SU-DHL-6 (cell line): ENCODE results near the gene THSD7B.
"Not testable (repeated sequence)": the region's sequence is repeated elsewhere in the genome, so short reads cannot be mapped to it uniquely, and the experiment has no call there.

ENCODE experiments used
- H2AFZ ChIP-seq: fragments of 200-600 bp; sonication (generic); 2 replicates; pipeline ENCODE4 v1.6.1; 2014; ENCODE audit warnings: low read depth, mild to moderate bottlenecking, moderate library complexity, mixed read lengths, antibody characterized with exemption, low read length; ENCODE audit not compliant: severe bottlenecking
- H3F3A ChIP-seq: fragments of 200-600 bp; shearing (Covaris generic); 2 replicates; pipeline ENCODE4 v1.6.0; 2016; ENCODE audit warnings: antibody characterized with exemption, mild to moderate bottlenecking; ENCODE audit not compliant: insufficient read depth
- H3K27ac ChIP-seq: fragments of 200-600 bp; sonication (generic); 2 replicates; pipeline ENCODE4 v1.5.1; 2016; ENCODE audit warnings: low read depth, mild to moderate bottlenecking, low read length, moderate library complexity, mixed read lengths
- H3K27me3 ChIP-seq: fragments of 200-600 bp; sonication (generic), shearing (Covaris generic); 2 replicates; pipeline ENCODE4 v1.6.0; 2014; ENCODE audit warnings: mild to moderate bottlenecking, low read length
- H3K36me3 ChIP-seq: fragments of 200-600 bp; sonication (generic); 2 replicates; pipeline ENCODE4 v1.6.1; 2014; ENCODE audit warnings: mild to moderate bottlenecking, low read length, mixed read lengths
- H3K4me2 ChIP-seq: fragments of 300-600, 200-600 bp; shearing (Covaris generic), sonication (generic); 2 replicates; pipeline ENCODE4 v1.6.0; 2014; ENCODE audit warnings: low read length, low read depth, mild to moderate bottlenecking; ENCODE audit not compliant: poor library complexity, severe bottlenecking
- H3K4me3 ChIP-seq: fragments of 200-600 bp; sonication (generic); 2 replicates; pipeline ENCODE4 v1.5.1; 2014; ENCODE audit warnings: antibody characterized with exemption, low read length, mild to moderate bottlenecking, mixed read lengths; ENCODE audit not compliant: insufficient read depth, poor library complexity, severe bottlenecking
- H3K79me2 ChIP-seq: fragments of 200-600 bp; sonication (generic); 2 replicates; pipeline ENCODE4 v1.6.1; 2014; ENCODE audit warnings: mild to moderate bottlenecking, low read length, moderate library complexity; ENCODE audit not compliant: insufficient read depth
- H3K9ac ChIP-seq: fragments of 200-600 bp; sonication (generic); 2 replicates; pipeline ENCODE4 v1.7.0; 2014; ENCODE audit warnings: mild to moderate bottlenecking, low read length
- H3K9me2 ChIP-seq: fragments of 200-600 bp; sonication (generic); replicated peaks from 2 replicates; pipeline ENCODE4 v1.6.1; 2014; ENCODE audit warnings: low read length; ENCODE audit not compliant: insufficient read depth
- H3K9me3 ChIP-seq: fragments of 200-600 bp; sonication (generic); 2 replicates; pipeline ENCODE4 v1.6.1; 2014; ENCODE audit warnings: low read length, mixed read lengths; ENCODE audit not compliant: insufficient read depth
- H4K20me1 ChIP-seq: fragments of 200-600 bp; sonication (generic); 2 replicates; pipeline ENCODE4 v1.6.1; 2014; ENCODE audit warnings: low read depth, mild to moderate bottlenecking, antibody characterized with exemption, low read length, moderate library complexity, mixed read lengths
- EZH2phosphoT487 ChIP-seq: fragments of 200-600 bp; sonication (generic), shearing (Covaris generic); conservative IDR thresholded peaks from 2 replicates; pipeline ENCODE4 v1.6.1; 2018; ENCODE audit warnings: mild to moderate bottlenecking, antibody characterized with exemption, low read length, moderate library complexity, mixed read lengths
- TF ChIP-seq, protein P1 (sequence below): fragments of 200-600 bp; sonication (generic); IDR thresholded peaks from one replicate; pipeline ENCODE4 v1.5.1; 2017; ENCODE audit warnings: antibody characterized with exemption, mild to moderate bottlenecking, low read length, moderate library complexity; ENCODE audit not compliant: insufficient read depth, poor library complexity, severe bottlenecking

The THSD7B gene

DNA sequence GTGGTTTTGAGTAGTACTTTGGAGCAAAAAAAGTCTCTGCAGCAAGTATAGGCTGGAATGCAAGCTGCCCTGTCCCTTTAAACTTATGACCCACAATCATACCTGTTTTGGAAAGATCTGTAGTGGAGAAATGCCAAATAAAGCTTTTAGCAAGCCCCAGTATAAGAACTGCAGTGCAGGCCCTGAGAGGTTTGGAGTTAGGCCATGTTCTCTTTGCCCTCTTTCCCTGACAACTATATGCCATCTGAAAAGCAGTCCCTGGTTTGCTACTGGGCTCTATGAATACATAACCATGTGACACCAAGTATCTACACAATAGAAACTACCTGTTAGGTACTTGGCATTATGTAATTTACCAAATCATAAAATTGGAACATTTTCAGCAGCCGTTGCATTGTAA, 931.6 kb downstream of the THSD7B start:
- Histone ChIP-seq H3K27ac (no peak overlapping the region), H3K4me3 (no peak overlapping the region), H3K27me3 (no peaks in the 10 kb centered on the region), H3K36me3 (no peaks in the 10 kb centered on the region), H3K4me2 (no peak overlapping the region), H3K9me3 (no peaks in the 10 kb centered on the region), H3K9me2 (no peaks in the 10 kb centered on the region), H4K20me1 (no peaks in the 10 kb centered on the region), H2AFZ (no peak overlapping the region), H3K9ac (no peak overlapping the region), H3F3A (no peaks in the 10 kb centered on the region), H3K79me2 (no peaks in the 10 kb centered on the region)
- no peak for TF ChIP-seq EZH2phosphoT487
- TF ChIP-seq, protein P1, sequence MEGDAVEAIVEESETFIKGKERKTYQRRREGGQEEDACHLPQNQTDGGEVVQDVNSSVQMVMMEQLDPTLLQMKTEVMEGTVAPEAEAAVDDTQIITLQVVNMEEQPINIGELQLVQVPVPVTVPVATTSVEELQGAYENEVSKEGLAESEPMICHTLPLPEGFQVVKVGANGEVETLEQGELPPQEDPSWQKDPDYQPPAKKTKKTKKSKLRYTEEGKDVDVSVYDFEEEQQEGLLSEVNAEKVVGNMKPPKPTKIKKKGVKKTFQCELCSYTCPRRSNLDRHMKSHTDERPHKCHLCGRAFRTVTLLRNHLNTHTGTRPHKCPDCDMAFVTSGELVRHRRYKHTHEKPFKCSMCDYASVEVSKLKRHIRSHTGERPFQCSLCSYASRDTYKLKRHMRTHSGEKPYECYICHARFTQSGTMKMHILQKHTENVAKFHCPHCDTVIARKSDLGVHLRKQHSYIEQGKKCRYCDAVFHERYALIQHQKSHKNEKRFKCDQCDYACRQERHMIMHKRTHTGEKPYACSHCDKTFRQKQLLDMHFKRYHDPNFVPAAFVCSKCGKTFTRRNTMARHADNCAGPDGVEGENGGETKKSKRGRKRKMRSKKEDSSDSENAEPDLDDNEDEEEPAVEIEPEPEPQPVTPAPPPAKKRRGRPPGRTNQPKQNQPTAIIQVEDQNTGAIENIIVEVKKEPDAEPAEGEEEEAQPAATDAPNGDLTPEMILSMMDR, result no peak

DNA sequence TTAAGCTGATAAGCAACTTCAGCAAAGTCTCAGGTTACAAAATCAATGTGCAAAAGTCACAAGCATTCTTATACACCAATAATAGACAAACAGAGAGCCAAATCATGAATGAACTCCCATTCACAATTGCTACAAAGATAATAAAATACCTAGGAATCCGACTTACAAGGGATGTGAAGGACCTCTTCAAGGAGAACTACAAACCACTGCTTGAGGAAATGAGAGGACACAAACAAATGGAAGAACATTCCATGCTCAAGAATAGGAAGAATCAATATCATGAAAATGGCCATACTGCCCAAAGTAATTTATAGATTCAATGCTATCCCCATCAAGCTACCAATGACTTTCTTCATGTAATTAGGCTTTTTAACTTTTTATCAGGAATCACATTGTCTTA, 934.9 kb downstream of the THSD7B start:
- H3K36me3 ChIP-seq, H3K9me2 ChIP-seq, H3K4me3 ChIP-seq, H3K9me3 ChIP-seq, H4K20me1 ChIP-seq, H3K27ac ChIP-seq, H3K9ac ChIP-seq, H2AFZ ChIP-seq, H3K79me2 ChIP-seq, H3K27me3 ChIP-seq, H3F3A ChIP-seq, H3K4me2 ChIP-seq: not testable (repeated sequence)

DNA sequence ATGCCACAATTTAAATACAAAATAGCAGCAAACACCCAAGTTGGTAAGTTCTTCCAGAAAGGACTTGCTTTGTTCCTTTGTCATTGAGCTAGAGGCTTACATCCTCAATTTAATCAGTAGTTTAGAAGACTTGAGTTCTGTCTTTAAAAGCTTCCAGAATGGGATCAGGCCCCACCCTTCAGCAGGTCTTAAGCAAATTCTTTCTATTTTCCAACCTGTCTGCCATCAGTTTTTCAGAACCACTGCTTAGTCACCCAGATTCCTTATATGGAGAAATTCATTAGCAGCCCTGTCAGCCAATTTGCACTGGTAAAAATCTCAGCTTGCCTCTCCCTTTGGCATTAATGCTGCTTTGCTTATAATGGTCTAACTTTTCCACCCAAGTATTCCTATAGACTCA, 935.3 kb downstream of the THSD7B start:
- Histone ChIP-seq H3K9me3 (no peaks in the 10 kb centered on the region), H3K79me2 (no peaks in the 10 kb centered on the region), H2AFZ (no peak overlapping the region), H4K20me1 (no peaks in the 10 kb centered on the region), H3K36me3 (no peaks in the 10 kb centered on the region), H3K27me3 (no peaks in the 10 kb centered on the region), H3K4me2 (no peak overlapping the region), H3K9ac (no peak overlapping the region), H3F3A (no peaks in the 10 kb centered on the region), H3K27ac (no peak overlapping the region), H3K9me2 (no peaks in the 10 kb centered on the region), H3K4me3 (no peak overlapping the region)
- no peak for TF ChIP-seq EZH2phosphoT487
- TF ChIP-seq, protein P1, result no peak

DNA sequence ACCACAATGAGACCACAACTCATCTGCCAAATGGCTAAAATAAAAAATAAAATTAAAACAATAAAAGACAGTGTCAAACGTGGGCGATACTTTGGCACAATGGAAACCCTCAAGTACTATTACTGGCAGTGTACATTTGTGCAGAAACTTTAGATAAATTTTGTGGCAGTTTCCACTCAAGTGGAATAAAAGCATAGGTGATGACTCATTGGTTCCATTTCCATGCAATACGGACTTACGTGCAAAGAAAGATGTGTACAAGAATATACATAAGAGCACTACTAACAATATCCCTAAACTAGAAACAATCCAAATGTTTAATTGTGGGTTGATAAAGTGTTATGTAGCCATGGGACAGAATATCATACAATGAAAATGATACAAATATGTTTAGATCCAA, 940.0 kb downstream of the THSD7B start:
- H3K4me3 ChIP-seq, result no peak overlapping the region
- H3K9ac ChIP-seq, result no peak overlapping the region
- no peaks in the 10 kb centered on the region for H3K9me3 ChIP-seq
- no peaks in the 10 kb centered on the region for H3K27me3 ChIP-seq
- H3K27ac ChIP-seq, result no peak overlapping the region
- no peaks in the 10 kb centered on the region for H4K20me1 ChIP-seq
- H2AFZ ChIP-seq, result no peak overlapping the region
- H3K36me3 ChIP-seq, result no peaks in the 10 kb centered on the region
- no peak overlapping the region for H3K4me2 ChIP-seq
- no peaks in the 10 kb centered on the region for H3F3A ChIP-seq
- H3K9me2 ChIP-seq, result no peaks in the 10 kb centered on the region
- no peak for TF ChIP-seq EZH2phosphoT487
- TF ChIP-seq, protein P1, result no peak
- no peaks in the 10 kb centered on the region for H3K79me2 ChIP-seq
